HCEC 1CT (cell line): ENCODE data around the gene DTD2.
"Not testable (repeated sequence)": the region's sequence is repeated elsewhere in the genome, so short reads cannot be mapped to it uniquely, and the experiment has no call there.

Source experiments
- DNase-seq: peaks from one replicate; pipeline ENCODE4 v3.0.0-alpha.2; 2017

DTD2 gene

DNA sequence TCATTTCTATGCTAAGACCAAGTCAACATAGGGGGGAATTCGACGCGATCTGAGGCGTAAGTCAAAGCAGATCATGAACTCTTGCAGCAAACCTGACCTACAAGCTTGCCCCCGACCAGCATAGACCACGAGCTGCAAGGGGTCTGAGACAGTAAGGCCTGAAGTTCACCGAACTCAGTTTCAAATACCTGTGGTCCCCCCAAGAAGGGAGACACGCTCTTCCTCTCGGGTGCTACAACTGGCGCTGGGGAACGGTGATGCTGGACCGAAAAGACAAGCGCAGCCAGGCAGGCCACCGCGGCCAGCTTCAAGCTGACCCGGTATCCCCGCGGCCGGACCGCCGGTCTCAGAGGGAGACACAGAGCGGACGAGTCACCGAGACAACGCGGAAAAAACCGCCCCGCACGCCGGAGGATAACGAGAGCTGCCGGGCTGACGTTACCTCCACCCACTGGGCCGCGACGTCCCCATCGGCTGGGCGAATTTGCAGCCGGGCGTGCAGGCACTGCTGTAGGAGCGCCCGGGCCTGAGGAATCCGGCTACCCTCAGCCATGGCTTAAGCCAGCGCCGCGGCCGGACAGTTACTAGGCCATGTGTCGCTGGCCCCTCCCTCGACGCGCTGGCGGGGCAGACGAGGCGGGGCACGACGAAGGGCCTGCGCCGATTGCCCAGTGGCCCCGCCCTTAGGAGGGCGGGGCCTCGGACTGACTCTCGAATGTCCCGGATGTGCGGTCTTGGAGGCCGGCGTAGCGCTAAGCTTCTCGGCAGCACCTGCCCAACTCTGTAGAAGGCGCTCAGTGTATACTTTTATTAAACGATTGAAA lies at the start of gene DTD2:
Gene DTD2 (minus strand): TSS at position 666 of the 824 bp plus-strand sequence. CDS start 113 bp downstream, at position 553.
- DNase-seq, result peak; percentile 92

DNA sequence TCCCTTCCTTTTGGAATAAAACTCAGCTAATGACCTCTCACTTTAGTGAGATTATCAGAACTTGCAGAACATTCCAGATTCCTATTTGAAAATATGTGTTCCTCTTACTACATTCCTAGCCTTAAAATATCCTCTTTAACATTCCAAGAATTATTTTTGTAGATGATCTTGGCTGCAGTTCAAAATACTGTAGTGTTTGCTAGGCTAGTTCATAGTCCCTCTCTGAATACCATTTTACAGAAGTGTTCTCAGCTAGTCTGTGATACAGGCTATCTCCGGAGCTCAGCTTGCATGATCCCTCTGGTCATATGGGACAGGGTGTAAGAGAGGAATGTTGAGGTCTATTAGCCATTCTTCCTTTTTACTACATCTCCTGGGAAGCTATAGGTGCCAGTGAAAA lies 48.1 kb upstream of the DTD2 start:
- DNase-seq, result peak; percentile 36

DNA sequence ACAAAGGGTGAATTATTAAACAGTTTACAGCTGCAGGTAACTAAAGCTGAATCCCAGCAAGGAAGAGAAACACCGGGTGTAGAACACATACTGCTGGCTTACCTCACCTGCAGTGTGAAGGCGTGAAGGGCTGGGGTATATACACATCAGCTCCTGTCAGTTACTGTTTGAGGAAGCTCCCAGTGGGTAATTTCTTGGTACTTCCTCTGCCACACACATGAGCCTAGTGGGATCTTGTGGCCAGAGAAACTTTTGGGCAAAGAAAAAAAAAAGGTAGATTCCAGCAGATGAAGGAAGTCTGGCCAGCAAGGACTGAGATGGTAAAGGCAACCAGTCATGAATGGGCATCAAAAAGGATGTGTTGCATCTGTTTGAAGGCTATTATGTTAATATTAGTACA lies 44.6 kb upstream of the DTD2 start:
- DNase-seq, result no peak

DNA sequence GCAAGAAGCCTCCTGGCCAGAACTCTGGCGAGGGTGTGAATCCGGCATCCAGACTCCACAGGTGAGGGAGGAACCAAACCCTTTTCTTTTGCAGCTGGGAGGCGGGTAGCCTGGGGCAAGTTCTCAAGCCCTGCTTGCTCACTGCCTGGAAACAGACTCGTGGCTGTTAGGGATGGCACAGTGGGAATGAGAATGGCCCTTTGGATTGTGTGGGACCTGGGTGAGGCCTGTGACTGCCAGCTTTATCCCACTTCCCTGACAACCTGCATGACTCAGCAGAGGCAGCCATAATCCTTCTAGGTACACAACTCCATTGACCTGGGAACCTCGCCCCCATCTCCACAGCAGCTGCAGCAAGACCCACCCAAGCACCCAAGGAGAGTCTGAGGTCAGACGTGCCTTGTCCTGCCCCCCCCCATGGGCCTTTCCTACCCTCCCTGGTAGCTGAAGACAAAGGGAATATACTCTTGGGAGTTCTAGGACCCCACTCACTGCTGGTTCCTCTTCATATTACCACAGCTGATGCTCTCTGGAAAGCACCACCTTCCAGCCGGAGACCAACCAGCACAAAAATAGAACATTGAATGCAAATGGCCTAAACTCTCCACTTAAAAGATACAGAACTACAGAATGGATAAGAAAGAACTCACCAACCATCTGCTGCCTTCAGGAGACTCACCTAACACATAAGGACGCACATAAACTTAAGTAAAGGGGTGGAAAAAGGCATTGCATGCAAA lies 35.6 kb upstream of the DTD2 start:
- DNase-seq, result no peak

DNA sequence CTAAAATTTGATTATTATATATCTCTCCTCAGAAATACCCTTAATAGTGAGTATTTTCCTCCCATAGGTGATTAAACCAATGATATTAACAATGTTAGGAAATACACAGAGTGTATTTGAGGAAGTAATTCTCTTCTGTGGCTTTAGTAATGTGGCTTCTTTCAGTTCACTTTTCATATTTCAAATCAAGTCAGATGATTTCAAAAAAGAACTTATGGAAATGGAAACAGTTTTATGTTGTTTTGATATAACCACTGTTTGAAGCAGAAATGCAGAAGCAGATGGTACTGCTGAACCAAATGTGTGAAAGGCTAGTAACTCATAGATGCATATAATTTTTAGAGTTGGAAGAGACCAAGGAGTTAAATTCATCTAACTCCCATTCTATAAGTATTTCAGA lies 32.4 kb upstream of the DTD2 start:
- DNase-seq, result no peak

DNA sequence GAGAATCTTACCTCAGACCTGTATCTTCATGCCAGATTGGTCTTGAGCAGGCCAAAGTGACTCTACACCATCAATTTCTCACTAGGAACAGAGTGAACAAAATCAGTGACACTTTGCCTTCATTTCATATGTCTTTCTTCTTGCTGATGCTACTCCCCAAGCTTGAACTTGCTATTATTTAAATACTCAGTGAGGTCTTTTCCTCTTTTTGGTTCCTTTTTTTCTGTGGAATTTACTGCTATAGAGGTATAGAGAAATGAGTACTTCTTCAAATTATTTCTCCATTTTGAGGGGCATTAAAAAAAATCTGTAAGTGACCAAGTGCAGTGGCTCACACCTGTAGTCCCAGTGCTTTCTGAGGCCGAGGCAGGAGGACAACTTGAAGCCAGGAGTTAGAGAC lies 30.6 kb upstream of the DTD2 start, which contains the start of gene GPR33:
Gene GPR33 (minus strand): TSS at position 154 of the 400 bp plus-strand sequence. CDS start 4,074 bp downstream, outside the sequence.
- no peak for DNase-seq

DNA sequence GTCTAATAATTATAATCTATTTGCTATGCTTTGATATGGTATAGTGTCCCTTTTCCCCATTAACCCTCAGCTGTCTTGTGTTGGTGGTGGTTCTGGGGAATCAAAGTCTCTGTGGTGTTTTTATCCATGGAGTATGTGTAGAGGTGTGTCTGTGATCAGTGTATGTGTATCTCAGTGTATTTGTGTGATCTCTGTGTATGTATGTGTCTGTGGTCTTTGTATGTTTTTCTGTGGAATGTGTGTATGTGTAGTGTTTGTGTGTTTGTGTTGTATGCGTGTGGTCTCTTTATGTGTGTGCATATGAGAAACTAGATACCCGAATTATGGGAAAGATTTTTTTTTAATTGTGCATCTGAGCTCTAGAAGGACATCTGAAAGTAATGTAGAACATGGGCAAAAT lies 29.5 kb upstream of the DTD2 start:
- DNase-seq, result no peak

DNA sequence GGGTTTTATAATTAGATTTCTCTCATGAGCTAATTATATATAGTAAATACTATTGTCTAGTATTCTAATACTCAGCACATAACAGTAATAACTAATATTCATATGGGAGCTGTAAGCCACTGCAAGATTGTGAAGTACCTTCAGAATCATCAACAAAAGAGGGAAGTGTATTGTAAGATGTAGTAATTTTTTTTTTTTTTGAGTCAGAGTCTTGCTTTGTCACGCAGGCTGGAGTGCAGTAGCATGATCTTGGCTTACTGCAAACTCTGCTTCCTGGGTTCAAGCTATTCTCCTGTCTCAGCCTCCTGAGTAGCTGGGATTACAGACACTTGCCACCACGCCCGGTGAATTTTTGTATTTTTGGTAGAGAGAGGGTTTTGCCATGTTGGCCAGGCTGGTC lies 27.4 kb upstream of the DTD2 start:
- no peak for DNase-seq

DNA sequence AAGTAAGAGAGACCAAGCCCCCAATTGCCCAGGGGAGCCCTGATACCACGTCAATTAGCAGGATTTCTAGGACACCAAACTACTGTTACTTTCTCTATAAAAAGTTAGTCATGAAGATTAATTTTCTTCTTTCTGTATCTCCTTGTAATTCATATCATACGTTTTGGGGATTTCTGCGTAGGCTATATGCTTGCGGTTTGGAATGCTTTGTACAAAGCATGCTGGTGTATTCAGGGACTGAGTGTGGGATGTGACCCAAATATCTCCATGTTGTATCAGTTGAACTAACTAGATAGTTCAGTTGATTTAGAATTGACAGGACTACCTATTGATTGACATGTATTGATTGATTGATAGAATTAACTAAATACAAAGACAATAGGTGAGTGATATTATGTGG lies 22.9 kb upstream of the DTD2 start:
- DNase-seq, result no peak

DNA sequence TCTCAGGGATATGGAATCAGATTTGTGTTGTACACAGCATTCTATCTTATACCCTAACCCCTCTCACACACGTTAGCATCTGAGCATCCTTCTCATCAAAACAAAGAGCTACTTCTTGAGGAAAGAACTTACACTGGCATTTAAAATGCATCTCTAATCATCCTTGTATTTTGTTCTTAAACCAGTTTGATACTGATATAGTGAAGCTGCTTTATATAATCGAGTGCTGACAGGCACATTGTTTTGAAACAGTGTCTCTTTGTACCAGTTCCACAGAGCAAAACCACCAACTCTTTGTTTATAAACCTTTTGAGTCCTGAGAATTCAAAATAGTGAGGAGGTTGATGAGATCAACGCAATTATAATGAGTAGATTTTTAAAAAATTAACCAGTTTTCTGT lies 21.7 kb upstream of the DTD2 start:
- DNase-seq, result no peak

DNA sequence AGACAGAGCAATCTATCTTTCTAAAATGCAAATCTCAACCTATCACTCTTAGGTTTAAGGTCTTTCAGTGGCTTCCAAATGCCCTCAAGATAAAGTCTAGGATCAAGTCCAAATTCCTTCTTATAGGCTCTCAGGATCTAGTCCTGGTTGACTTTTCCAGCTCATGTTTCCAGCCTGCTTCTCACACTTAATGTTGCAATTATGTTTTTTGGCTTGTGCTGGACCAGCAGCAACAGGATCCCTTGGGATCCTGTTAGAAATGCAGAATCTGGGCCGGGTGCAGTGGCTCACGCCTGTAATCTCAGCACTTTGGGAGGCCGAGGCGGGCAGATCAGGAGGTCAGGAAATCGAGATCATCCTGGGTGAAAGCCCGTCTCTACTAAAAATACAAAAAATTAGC lies 19.9 kb upstream of the DTD2 start:
- DNase-seq, result no peak

DNA sequence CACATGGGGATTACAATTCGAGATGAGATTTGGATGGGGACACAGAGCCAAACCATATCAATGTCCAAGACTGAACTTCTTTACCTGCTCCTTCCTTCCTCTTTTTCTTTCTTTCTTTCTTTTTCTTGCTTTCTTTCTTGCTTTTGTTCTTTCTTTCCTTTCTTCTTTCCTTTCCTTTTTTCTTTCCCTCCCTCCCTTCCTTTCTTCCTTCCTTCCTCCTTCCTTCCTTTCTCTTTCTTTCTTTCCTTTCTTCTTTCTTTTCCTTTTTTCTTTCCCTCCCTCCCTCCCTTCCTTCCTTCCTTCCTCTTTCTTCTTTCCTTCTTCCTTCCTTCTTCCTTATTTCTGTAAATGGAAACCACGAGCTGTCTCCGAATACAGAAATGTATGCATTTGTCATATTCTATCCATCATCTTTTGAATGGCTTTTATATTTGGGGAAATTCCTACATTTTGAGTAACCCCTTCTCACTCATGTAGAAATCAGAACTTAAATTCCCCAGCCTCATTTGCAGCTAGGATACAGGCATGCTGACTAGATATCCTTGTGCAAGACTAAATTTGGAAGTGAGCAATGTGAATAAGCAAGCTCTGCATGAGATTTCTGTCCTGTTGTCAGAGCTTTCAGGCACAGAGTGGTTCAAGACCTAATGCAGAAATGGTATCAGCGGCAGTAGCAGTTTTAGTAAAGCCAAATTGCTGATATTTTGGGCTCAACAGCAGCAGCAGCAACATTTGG lies 19.0 kb upstream of the DTD2 start:
- DNase-seq, result no peak

DNA sequence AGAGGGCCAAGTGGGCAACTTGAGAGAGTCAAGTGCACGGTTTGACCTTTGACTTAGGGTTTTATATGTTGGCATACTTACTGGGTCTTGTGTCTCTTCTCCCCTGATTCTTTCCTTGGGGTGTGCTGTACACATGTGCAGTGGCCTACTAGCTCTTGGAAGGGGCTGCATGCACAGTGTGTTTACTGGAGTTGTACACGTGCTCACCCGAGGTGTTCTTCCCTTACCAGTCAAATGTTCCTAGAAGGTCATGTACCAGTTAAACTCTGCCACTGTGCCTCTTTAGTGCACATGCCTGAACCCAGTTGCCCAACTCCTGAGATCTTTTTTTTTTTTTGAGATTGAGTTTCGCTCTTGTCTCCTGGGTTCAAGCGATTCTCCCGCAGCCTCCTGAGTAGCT lies 9.2 kb upstream of the DTD2 start:
- DNase-seq, result no peak

DNA sequence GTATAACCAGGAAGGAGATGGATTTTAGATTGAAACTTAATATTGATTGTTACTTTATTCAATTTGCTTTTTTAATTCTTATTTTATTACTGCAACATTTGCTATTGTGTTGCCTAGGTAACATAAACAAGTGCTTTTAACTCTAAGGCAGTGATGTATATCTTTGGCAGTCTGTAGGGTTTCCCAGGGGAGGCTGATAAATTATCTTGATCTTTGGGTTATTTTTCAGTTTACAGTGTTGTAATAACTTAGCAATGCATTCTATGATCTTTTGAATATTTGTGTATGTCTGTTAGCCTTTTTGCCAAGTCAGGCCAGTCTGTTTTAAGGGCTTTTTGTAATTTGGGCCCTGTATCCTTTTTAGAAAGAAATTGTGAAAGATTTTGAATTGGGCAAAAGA lies 7.8 kb upstream of the DTD2 start:
- no peak for DNase-seq

DNA sequence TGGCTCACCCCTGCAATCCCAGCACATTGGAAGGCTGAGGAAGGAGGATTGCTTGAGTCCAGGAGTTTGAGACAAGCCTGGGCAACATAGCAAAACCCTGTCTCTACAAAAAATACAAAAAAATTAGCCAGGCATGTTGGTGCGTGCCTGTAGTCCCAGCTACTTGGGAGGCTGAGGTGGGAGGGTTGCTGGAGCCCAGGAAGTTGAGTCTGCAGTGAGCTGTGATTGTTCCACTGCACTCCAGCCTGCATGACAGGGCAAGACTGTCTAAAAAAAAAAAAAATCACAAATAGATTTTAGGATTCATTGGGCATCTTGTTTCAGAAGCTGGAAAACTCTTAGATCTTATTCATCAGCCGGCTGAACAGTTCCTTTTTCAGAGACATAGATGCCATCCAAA lies 5.1 kb upstream of the DTD2 start:
- not testable (repeated sequence) for DNase-seq

DNA sequence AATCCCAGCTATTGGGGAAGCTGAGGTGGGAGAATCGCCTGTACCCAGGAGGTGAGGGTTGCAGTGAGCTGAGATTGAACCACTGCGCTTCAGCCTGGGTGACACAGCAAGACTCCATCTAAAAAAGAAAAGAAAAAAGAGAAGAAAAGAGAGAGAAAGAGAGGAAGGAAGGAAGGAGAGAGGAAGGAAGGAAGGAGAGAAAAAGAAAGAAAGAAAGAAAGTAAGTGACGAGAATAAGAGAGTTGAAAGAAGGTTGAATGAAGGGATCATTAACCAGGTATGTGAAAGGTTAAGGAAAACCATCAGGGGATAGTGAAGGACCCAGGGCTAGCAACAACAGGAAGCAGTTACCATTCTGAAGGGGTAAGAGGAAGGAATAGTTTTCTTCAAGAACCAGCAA lies 4.2 kb upstream of the DTD2 start:
- DNase-seq, result no peak

DNA sequence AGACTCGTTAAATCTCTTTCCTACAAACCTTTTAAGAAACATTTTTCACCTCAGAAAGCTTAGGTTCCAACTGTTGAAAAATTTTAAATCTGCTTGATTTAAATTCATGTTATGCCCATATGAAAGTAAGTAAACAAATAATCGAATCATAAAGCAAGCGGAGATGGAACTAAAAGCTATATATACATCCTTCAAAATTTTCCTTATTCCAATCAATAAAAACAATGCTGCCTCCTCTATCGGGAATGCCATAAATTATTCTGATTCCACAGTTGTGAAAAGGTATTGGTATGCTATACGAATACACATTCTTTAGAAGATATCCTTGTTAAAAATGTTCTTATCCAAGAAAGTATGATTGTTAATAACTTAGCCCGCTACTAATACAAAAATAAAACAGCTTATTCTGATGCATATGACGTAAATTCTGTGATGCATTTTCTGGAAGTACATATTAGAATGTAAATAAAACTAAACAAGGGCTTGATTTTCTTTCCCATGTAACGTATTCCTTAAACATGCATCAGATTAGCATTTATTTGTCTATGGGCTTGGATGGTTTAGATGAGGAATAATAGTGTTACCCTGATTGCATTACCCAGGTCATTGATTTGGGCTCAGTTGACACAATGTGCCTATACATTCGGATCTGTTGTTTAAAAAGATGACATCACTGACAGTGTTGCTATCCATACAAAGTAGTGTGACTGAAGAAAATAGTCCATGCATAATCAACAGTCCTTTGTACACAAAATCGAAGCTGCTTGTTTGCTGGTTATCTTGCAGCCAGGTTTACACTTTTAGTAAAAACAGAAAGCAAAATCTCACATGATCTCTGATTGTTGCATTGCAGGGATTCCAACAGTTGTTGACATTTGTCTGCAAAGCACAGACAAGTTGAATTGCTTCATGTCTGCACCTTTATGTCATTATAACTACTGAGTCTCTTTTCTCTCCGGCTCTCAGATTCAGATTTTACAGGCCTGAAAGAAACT lies 656 bp upstream of the DTD2 start:
- DNase-seq, result no peak

DNA sequence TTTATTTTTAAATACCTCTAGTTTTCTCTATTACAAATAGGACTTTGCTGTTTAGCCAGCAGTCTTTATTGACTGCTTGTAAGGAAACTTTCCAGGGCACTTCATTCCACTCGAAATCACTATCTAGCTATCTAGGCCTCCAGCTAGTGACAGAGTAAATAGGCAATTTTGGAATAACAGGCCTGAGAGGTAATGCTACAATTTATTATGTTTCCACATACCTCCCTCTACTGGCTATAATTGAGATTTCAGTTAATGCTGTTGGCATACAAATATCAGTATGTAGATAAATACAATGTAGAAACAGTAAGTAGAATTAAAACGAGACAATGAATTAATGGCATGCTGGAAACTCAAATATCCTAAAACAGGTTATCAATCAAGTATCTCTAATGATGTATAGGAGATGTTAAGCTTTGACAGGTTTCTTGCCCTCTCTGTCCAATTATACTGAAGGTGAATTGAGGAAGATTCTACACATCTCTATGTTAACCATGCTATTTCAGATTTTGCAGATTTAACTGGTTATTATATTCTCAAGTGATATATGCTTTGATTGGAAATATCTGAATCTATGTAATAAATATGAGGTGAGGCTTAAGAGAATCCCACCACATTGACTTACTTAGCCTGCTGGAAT lies 7.2 kb downstream of the DTD2 start:
- peak; percentile 32 for DNase-seq

DNA sequence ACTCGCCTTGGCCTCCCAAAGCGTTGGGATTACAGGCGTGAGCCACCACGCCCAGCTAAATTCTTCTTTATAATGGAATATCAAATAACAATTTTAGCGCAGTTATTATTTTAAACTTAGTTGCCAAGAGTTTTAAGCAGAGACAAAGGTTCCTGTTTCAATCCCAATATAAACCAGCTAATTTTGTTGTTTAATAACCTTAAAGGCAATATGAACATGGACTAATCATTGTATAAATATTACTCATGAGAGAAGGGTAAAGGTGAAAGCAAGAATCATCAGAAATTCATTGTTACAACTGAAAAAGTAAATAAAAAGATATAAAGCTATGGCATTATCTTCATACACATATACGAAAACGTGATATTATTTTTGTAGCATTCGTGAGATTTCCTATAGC lies 8.2 kb downstream of the DTD2 start:
- no peak for DNase-seq

DNA sequence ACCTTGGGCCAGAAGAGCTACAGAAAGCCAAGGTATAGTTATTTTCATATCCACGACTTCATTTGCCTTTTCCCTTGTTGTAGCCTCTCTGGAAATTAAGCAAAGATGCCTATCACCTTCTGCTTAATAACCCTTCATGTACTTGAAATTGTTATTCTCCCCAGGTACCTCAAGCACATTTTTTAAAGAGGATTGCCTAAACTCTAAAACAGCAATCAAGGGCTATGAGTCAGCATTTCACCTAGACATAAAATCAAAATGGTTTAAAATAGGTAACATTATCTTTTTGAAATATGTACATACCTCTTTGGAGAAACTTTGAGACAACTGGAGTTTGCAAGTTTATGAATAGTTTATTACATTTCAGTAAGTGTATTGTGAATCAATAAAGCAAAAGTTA lies 11.6 kb downstream of the DTD2 start:
- DNase-seq, result no peak

DNA sequence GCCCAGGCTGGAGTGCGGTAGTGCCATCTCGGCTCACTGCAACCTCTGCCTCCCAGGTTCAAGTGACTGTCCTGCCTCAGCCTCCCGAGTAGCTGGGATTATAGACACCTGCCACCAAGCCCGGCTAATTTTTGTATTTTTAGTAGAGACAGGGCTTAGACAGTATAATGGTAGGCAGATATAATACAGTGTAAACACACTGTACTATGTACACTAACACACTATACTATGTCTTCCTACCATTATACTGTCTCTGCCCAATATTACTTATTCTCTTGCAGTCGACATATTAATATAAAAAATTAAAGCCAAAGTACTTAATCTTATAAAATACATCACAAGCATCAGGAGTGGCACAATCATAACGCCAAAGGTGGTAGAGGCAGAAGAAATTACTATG lies 15.0 kb downstream of the DTD2 start:
- DNase-seq, result no peak
